SK-N-SH (cell line): ENCODE data around the gene LPP. TPM values are rescaled to one million over a fixed set of nuclear protein-coding genes. Genes with fewer than 3 reads are reported as not detected.

Experiments used
- CTCF ChIA-PET: fragments of 300-600, 350-600 bp; formaldehyde crosslinking; extraction: SDS; loops from one replicate; lab custom pipeline; 2021; lab: Yijun Ruan, JAX
- POLR2A ChIA-PET: fragments of 350-600 bp; sonication (Branson Sonifier 250); formaldehyde crosslinking; extraction: SDS; loops from one replicate; lab custom pipeline; 2020; ENCODE audit warnings: antibody characterized with exemption, inconsistent platforms; lab: Yijun Ruan, JAX
- DNase-seq: peaks from one replicate; pipeline ENCODE4 v3.0.0; 2012
- H2AFZ ChIP-seq: fragments of 200-600 bp; sonication (generic); 2 replicates; pipeline ENCODE4 v1.8.1; 2016; ENCODE audit warnings: antibody characterized with exemption, mild to moderate bottlenecking, low read depth
- H3F3A ChIP-seq: fragments of 200-600 bp; sonication (generic); replicated peaks from 2 replicates; pipeline ENCODE3; 2016; ENCODE audit warnings: antibody characterized with exemption, mild to moderate bottlenecking; ENCODE audit not compliant: insufficient read depth
- H3K27ac ChIP-seq, 2 experiments: fragments of 200-500 bp in 1 of 2; fragments of 200-600 bp in 1 of 2; sonication (Bioruptor generic) in 1 of 2; sonication (generic), shearing (Covaris generic) in 1 of 2; 2 replicates each; pipeline versions ENCODE4 v1.5.1 to v1.6.1; 2014 to 2016; ENCODE audit warnings: low read depth in 2 of 2, inconsistent platforms in 1 of 2, low read length in 1 of 2, mild to moderate bottlenecking in 1 of 2, mixed read lengths in 1 of 2
- H3K27me3 ChIP-seq: fragments of 200-600 bp; sonication (generic), shearing (Covaris generic); 2 replicates; pipeline ENCODE4 v1.6.1; 2016; ENCODE audit warnings: mixed run types; ENCODE audit not compliant: insufficient read depth
- H3K36me3 ChIP-seq, 2 experiments: fragments of 200-500 bp in 1 of 2; fragments of 200-600 bp in 1 of 2; sonication (Bioruptor generic) in 1 of 2; sonication (generic) in 1 of 2; replicated peaks in 1 of 2; 2 replicates each; pipeline versions ENCODE3 to v1.5.1; 2014 to 2016; ENCODE audit warnings: low read length in 1 of 2, mild to moderate bottlenecking in 1 of 2; ENCODE audit not compliant: insufficient read depth in 2 of 2, control insufficient read depth in 1 of 2
- H3K4me1 ChIP-seq, 2 experiments: fragments of 200-500 bp in 1 of 2; fragments of 200-600 bp in 1 of 2; sonication (Bioruptor generic) in 1 of 2; sonication (generic), shearing (Covaris generic) in 1 of 2; 2 replicates each; pipeline versions ENCODE4 v1.5.1 to v1.6.1; 2014 to 2016; ENCODE audit warnings: low read depth in 1 of 2, low read length in 1 of 2, mixed run types in 1 of 2; ENCODE audit not compliant: insufficient read depth in 2 of 2, control insufficient read depth in 1 of 2
- H3K4me2 ChIP-seq: fragments of 200-600 bp; sonication (generic), shearing (Covaris generic); 2 replicates; pipeline ENCODE4 v1.6.1; 2017; ENCODE audit warnings: mixed run types
- H3K4me3 ChIP-seq, 2 experiments: fragments of 200-500 bp in 1 of 2; fragments of 200-600 bp in 1 of 2; sonication (Bioruptor generic) in 1 of 2; sonication (generic), shearing (Covaris generic) in 1 of 2; 2 replicates each; pipeline versions ENCODE4 v1.5.1 to v1.8.1; 2014 to 2016; ENCODE audit warnings: low read depth in 2 of 2, inconsistent platforms in 1 of 2, low read length in 1 of 2, mild to moderate bottlenecking in 1 of 2, mixed read lengths in 1 of 2, moderate library complexity in 1 of 2
- H3K79me2 ChIP-seq: fragments of 200-600 bp; sonication (generic); 2 replicates; pipeline ENCODE4 v1.8.1; 2017; ENCODE audit warnings: mild to moderate bottlenecking; ENCODE audit not compliant: insufficient read depth
- H3K9ac ChIP-seq: fragments of 200-600 bp; sonication (generic); 2 replicates; pipeline ENCODE4 v1.6.1; 2017; ENCODE audit warnings: mixed run types
- H3K9me2 ChIP-seq: fragments of 200-600 bp; sonication (generic); 2 replicates; pipeline ENCODE4 v1.6.1; 2017; ENCODE audit warnings: mixed run types
- H3K9me3 ChIP-seq: fragments of 200-600 bp; sonication (generic); 2 replicates; pipeline ENCODE4 v1.6.1; 2017; ENCODE audit warnings: mixed run types, mild to moderate bottlenecking, moderate library complexity
- H4K20me1 ChIP-seq: fragments of 200-600 bp; sonication (generic); 2 replicates; pipeline ENCODE4 v1.6.1; 2017; ENCODE audit warnings: mild to moderate bottlenecking, mixed run types; ENCODE audit not compliant: insufficient read depth
- CHD2 ChIP-seq: fragments of 150-350 bp; IDR thresholded peaks from 2 replicates; pipeline ENCODE4 v1.6.1; 2018; ENCODE audit warnings: low read length; ENCODE audit not compliant: partially characterized antibody
- ELF1 ChIP-seq: IDR thresholded peaks from 2 replicates; pipeline ENCODE4 v1.4.0; 2012
- EP300 ChIP-seq, 2 experiments: IDR thresholded peaks; 2 replicates each; pipeline versions ENCODE4 v1.4.0 to v1.6.1; 2012; ENCODE audit warnings: borderline replicate concordance in 1 of 2, low read depth in 1 of 2, low read length in 1 of 2
- GABPA ChIP-seq: IDR thresholded peaks from 2 replicates; pipeline ENCODE4 v1.4.0; 2012; ENCODE audit warnings: low read depth, mild to moderate bottlenecking
- GATA2 ChIP-seq: sonication (generic); formaldehyde crosslinking; IDR thresholded peaks from 2 replicates; pipeline ENCODE4 v1.5.0; 2020; ENCODE audit warnings: mild to moderate bottlenecking, missing genetic modification reagents
- IRF3 ChIP-seq: fragments of 150-350 bp; IDR thresholded peaks from 2 replicates; pipeline ENCODE4 v1.6.1; 2016; ENCODE audit warnings: mild to moderate bottlenecking, low read depth, low read length
- JUND ChIP-seq: IDR thresholded peaks from 2 replicates; pipeline ENCODE4 v1.4.0; 2012
- NFIC ChIP-seq: IDR thresholded peaks from 2 replicates; pipeline ENCODE4 v1.4.0; 2012; ENCODE audit warnings: borderline replicate concordance
- NRF1 ChIP-seq: IDR thresholded peaks from 2 replicates; pipeline ENCODE4 v1.6.1; 2012; ENCODE audit warnings: low read depth, mild to moderate bottlenecking, low read length
- POLR2AphosphoS5 ChIP-seq: IDR thresholded peaks from 2 replicates; pipeline ENCODE4 v1.6.1; 2012; ENCODE audit warnings: low read depth, low read length
- RAD21 ChIP-seq: IDR thresholded peaks from 2 replicates; pipeline ENCODE4 v1.6.1; 2012; ENCODE audit warnings: mild to moderate bottlenecking, low read length
- RCOR1 ChIP-seq: fragments of 150-350 bp; IDR thresholded peaks from 2 replicates; pipeline ENCODE4 v1.6.1; 2017; ENCODE audit warnings: antibody characterized with exemption, low read length
- RFX5 ChIP-seq: IDR thresholded peaks from 2 replicates; pipeline ENCODE4 v1.6.1; 2012; ENCODE audit warnings: mild to moderate bottlenecking, improper control_type of control experiment, low read length
- SMC3 ChIP-seq: IDR thresholded peaks from 2 replicates; pipeline ENCODE4 v1.6.1; 2012; ENCODE audit warnings: low read depth, low read length, improper control_type of control experiment
- TAF1 ChIP-seq: IDR thresholded peaks from 2 replicates; pipeline ENCODE4 v1.6.1; 2012; ENCODE audit warnings: low read depth, mild to moderate bottlenecking, low read length, moderate library complexity, borderline replicate concordance
- TEAD4 ChIP-seq: IDR thresholded peaks from 2 replicates; pipeline ENCODE4 v1.4.0; 2012; ENCODE audit warnings: mild to moderate bottlenecking, borderline replicate concordance; ENCODE audit not compliant: insufficient read depth
- YY1 ChIP-seq: IDR thresholded peaks from 2 replicates; pipeline ENCODE4 v1.4.0; 2012; ENCODE audit warnings: low read depth, mild to moderate bottlenecking
- WGBS: methylation state at CpG from one replicate; pipeline ENCODE4 v1.1.6; 2017; ENCODE audit warnings: low lambda C conversion rate; 5-methylcytosine and 5-hydroxymethylcytosine counted together
- polyA plus RNA-seq, 3 experiments: library from polyadenylated mRNA; depleted of rRNA; stranded (reverse); fragments of >200 nt; gene quantifications; 2 replicates each; pipeline ENCODE4 v1.2.3, GENCODE V29; 2012
- TF ChIP-seq, protein P1 (sequence below): IDR thresholded peaks from 2 replicates; pipeline ENCODE4 v1.4.0; 2012; ENCODE audit warnings: low read depth, borderline replicate concordance
- TF ChIP-seq, protein P2 (sequence below): IDR thresholded peaks from 2 replicates; pipeline ENCODE4 v1.4.0; 2012; ENCODE audit warnings: low read depth, borderline replicate concordance
- TF ChIP-seq, protein P3 (sequence below): IDR thresholded peaks from 2 replicates; pipeline ENCODE4; 2012

The LPP gene
- polyA plus RNA-seq, 1 of the 3 experiments (the other 2 are of a cell fraction): 6.6 TPM

GRCh38 chr3:188369526-188369925 lies 215.6 kb downstream of the LPP start (continued):
- TF ChIP-seq, protein P1, sequence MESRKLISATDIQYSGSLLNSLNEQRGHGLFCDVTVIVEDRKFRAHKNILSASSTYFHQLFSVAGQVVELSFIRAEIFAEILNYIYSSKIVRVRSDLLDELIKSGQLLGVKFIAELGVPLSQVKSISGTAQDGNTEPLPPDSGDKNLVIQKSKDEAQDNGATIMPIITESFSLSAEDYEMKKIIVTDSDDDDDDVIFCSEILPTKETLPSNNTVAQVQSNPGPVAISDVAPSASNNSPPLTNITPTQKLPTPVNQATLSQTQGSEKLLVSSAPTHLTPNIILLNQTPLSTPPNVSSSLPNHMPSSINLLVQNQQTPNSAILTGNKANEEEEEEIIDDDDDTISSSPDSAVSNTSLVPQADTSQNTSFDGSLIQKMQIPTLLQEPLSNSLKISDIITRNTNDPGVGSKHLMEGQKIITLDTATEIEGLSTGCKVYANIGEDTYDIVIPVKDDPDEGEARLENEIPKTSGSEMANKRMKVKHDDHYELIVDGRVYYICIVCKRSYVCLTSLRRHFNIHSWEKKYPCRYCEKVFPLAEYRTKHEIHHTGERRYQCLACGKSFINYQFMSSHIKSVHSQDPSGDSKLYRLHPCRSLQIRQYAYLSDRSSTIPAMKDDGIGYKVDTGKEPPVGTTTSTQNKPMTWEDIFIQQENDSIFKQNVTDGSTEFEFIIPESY: no peak
- TF ChIP-seq POLR2AphosphoS5 (no peak), YY1 (no peak), JUND (no peak)

DNA sequence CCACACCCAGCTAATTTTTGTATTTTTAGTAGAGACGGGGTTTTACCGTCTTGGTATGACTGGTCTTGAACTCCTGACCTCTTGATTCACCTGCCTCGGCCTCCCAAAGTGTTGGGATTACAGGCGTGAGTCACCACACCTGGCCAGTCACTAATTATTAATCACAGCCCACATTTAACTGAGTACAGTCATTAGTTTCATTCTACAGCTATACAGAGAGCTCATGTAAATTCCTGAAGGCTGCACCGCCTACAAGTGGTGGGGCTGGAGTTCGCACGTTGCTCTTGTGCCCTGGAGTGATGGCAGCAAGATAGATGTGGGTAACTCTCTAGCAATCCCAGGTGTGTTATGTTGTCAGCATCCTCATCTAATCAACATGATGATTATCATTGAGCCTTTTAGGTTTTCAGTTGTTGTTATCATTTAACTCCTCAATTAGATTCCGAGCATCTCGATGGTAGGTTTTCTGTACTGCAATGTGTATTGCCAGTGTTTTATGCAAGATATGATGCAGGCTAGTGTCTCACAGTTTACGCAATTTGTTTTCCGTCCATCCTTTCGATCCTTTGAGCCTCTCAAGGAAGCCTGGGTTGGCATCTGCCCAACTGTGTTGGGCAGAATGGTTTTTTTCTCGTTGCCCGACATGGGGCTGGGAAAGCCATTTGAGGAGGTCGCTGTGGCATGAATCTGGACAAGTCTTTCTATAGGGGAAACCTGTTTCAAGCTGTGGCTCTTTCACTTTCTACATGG lies 216.3 kb downstream of the LPP start:
- 86% methylated on average over 15 of the region's 15 CpGs for WGBS
- H3K9me2 ChIP-seq: no peaks in the 10 kb centered on the region
- no peaks in the 10 kb centered on the region; a peak in 1 of 4 replicates for H3K4me1 ChIP-seq
- POLR2A ChIA-PET: no interaction called here
- H2AFZ ChIP-seq: no peak overlapping the region
- H3K79me2 ChIP-seq: peaks cover 93% of the 10 kb centered on the region
- H3K27me3 ChIP-seq: no peaks in the 10 kb centered on the region
- no peak overlapping the region for H3K27ac ChIP-seq
- CTCF ChIA-PET: no interaction called here
- no peak overlapping the region for H3K4me3 ChIP-seq
- H3K9ac ChIP-seq: no peak overlapping the region
- H3K36me3 ChIP-seq: peaks cover 0 to 6% of the 10 kb centered on the region in 2 experiments
- H3F3A ChIP-seq: peaks cover 9% of the 10 kb centered on the region
- H4K20me1 ChIP-seq: peaks cover 10% of the 10 kb centered on the region; the same call in 1 of the 2 replicates
- no peaks in the 10 kb centered on the region for H3K9me3 ChIP-seq
- no peak for DNase-seq
- no peak overlapping the region for H3K4me2 ChIP-seq
- no peak for TF ChIP-seq IRF3
- TF ChIP-seq RCOR1: no peak
- TF ChIP-seq, protein P2, sequence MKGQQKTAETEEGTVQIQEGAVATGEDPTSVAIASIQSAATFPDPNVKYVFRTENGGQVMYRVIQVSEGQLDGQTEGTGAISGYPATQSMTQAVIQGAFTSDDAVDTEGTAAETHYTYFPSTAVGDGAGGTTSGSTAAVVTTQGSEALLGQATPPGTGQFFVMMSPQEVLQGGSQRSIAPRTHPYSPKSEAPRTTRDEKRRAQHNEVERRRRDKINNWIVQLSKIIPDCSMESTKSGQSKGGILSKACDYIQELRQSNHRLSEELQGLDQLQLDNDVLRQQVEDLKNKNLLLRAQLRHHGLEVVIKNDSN: no peak
- TF ChIP-seq, protein P3, sequence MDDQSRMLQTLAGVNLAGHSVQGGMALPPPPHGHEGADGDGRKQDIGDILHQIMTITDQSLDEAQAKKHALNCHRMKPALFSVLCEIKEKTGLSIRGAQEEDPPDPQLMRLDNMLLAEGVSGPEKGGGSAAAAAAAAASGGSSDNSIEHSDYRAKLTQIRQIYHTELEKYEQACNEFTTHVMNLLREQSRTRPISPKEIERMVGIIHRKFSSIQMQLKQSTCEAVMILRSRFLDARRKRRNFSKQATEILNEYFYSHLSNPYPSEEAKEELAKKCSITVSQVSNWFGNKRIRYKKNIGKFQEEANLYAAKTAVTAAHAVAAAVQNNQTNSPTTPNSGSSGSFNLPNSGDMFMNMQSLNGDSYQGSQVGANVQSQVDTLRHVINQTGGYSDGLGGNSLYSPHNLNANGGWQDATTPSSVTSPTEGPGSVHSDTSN: no peak
- no peak for TF ChIP-seq CHD2
- TF ChIP-seq RAD21: no peak
- TF ChIP-seq TAF1: no peak
- no peak for TF ChIP-seq SMC3
- no peak for TF ChIP-seq EP300 (IDR thresholded peaks at IDR 0.05; ENCODE audit: borderline replicate concordance in 1 of 2, low read depth in 1 of 2, low read length in 1 of 2)
- TF ChIP-seq GATA2 (CRISPR knock-in tag): no peak
- no peak for TF ChIP-seq NRF1
- no peak for TF ChIP-seq GABPA
- no peak for TF ChIP-seq RFX5
- TF ChIP-seq JUND: no peak
- TF ChIP-seq TEAD4: no peak
- TF ChIP-seq, protein P1: no peak
- TF ChIP-seq NFIC: no peak
- TF ChIP-seq ELF1: no peak
